Ramos (cell line): Measurements from ENCODE around the gene LENEP.

Source experiments
- in situ Hi-C: fragments of 300-500 bp; cut with MboI; formaldehyde crosslinking; loops from one replicate; pipeline ENCODE4 v1.14.3; 2022; ENCODE audit warnings: low sequenced_read_pairs; ENCODE audit not compliant: unreplicated experiment

The LENEP gene

GRCh38 chr1:154959426-154959780 lies 34.0 kb upstream of the LENEP start:
- in situ Hi-C loops: no loop called here

GRCh38 chr1:154960446-154961136 lies 32.8 kb upstream of the LENEP start:
- in situ Hi-C loops: no loop called here

GRCh38 chr1:154961207-154962155 lies 31.9 kb upstream of the LENEP start, which contains the start of gene PYGO2:
Gene PYGO2 (minus strand): TSS chr1:154961782. CDS start chr1:154961576, 206 bp downstream.
- in situ Hi-C loops: no loop called here

- in situ Hi-C loops: no loop called here
These were observed 31.1 kb upstream of the LENEP start for GRCh38 chr1:154962156-154962749.

GRCh38 chr1:154962795-154963330 lies 30.5 kb upstream of the LENEP start:
- in situ Hi-C loops: no loop called here

GRCh38 chr1:154963643-154964042 lies 29.7 kb upstream of the LENEP start:
- in situ Hi-C loops: no loop called here

- in situ Hi-C loops: no loop called here
These were observed 29.0 kb upstream of the LENEP start for GRCh38 chr1:154964359-154964758.

- in situ Hi-C loops: no loop called here
These were observed 27.3 kb upstream of the LENEP start for GRCh38 chr1:154966111-154966510.

- in situ Hi-C loops: no loop called here
These were observed 25.9 kb upstream of the LENEP start for GRCh38 chr1:154967331-154967950.

- in situ Hi-C loops: no loop called here
These were observed 24.7 kb upstream of the LENEP start for GRCh38 chr1:154968731-154969130.

GRCh38 chr1:154969246-154969645 lies 24.1 kb upstream of the LENEP start:
- in situ Hi-C loops: no loop called here

GRCh38 chr1:154969860-154970452 lies 23.4 kb upstream of the LENEP start:
- in situ Hi-C loops: no loop called here

- in situ Hi-C loops: no loop called here
These were observed 22.6 kb upstream of the LENEP start, which contains the start of gene SHC1 for GRCh38 chr1:154970631-154971340. Gene SHC1 (minus strand): TSS chr1:154970747. CDS start chr1:154970526, 221 bp downstream.

- in situ Hi-C loops: no loop called here
These were observed 21.9 kb upstream of the LENEP start for GRCh38 chr1:154971341-154971998.

GRCh38 chr1:154972213-154972516 lies 21.2 kb upstream of the LENEP start:
- in situ Hi-C loops: no loop called here

- in situ Hi-C loops: no loop called here
These were observed 20.7 kb upstream of the LENEP start for GRCh38 chr1:154972517-154973343.

GRCh38 chr1:154973344-154974101 lies 19.9 kb upstream of the LENEP start:
- in situ Hi-C loops: no loop called here
